Measurements from ENCODE around the gene DOCK8.

DNA sequence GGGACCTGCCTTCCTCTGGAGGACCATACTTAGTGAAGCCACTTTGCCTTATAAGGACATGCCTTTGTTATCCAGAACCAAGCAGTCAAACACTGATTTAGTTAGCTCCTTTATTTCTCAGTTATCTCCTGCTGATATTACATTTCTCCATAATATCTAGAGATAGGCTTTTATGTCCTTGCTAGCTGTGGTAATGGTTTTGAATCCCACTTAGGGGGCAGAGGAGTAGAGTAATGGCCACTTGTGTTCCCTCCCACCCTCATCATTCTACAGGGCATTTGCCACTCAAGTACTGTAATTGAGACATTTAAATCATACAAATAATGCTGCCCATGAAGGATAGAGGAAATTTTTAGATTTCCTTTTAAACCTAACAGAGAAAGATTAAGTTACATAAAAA, 80.9 kb downstream of the DOCK8 start:
- TF ChIP-seq ZNF384 (IDR thresholded peaks at IDR 0.05) (no peak), BHLHE40 (IDR thresholded peaks at IDR 0.05; ENCODE audit: borderline replicate concordance) (no peak), CTBP1 (IDR thresholded peaks at IDR 0.05; ENCODE audit: borderline replicate concordance) (no peak), SP1 (IDR thresholded peaks at IDR 0.05) (no peak), ELF4 (IDR thresholded peaks at IDR 0.05) (no peak), HDGF (IDR thresholded peaks at IDR 0.05; ENCODE audit: borderline replicate concordance) (no peak)
